Inferior parietal cortex (tissue), 1 donor: ENCODE results near the gene PHACTR3.

Source experiments
- DNase-seq: peaks from one replicate; pipeline ENCODE4 v3.0.0-alpha.2; 2016; ENCODE audit errors: extremely low spot score

PHACTR3 gene

GRCh38 chr20:59731376-59731775 lies 127.0 kb downstream of the PHACTR3 start:
- peak; percentile 27 for DNase-seq

DNA sequence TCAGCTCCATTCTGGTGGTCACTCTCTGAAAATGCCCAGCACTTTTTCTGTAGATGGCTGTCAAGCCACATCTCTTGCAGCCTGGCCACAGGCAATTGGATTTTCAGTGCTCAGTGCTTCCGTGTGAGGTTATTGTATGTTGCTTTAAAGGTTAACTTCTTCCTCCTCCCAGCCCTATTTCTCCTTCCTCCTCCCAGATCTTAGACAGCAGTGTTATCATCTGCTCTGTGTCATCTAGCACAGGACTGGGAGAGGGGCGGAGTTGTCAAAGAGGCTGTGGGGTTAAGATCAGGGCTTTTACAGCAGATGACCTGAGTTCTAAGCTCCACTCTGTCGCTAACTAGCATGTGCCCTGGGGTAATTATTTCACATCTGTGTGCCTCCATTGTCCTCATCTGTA lies 129.0 kb downstream of the PHACTR3 start:
- no peak for DNase-seq

GRCh38 chr20:59735486-59735885 lies 131.1 kb downstream of the PHACTR3 start:
- DNase-seq, result no peak

DNA sequence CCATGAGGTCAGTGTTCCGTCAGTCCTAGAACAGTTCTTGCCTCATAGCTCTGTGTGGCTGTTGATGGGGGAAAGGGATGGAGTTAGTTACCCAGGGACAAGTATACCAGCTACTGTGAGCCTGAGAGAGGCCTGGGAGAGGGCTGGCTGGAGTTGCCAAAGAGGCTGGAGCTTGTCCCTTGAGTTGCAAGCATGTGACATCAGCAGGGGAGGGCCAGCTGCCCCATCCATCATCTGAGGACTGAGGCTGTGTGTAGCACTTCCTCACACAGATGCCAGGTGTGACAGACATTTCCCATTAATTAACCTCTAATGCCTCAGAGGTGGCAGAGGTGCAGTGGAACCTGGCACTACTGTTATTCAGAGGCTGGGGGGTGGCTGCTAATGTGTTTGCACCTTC lies 131.6 kb downstream of the PHACTR3 start:
- DNase-seq, result no peak

- no peak for DNase-seq
Observed at GRCh38 chr20:59736366-59736765, 132.0 kb downstream of the PHACTR3 start.

- no peak for DNase-seq
Observed at GRCh38 chr20:59737073-59737666, 132.8 kb downstream of the PHACTR3 start.

GRCh38 chr20:59737816-59738215 lies 133.5 kb downstream of the PHACTR3 start:
- no peak for DNase-seq

DNA sequence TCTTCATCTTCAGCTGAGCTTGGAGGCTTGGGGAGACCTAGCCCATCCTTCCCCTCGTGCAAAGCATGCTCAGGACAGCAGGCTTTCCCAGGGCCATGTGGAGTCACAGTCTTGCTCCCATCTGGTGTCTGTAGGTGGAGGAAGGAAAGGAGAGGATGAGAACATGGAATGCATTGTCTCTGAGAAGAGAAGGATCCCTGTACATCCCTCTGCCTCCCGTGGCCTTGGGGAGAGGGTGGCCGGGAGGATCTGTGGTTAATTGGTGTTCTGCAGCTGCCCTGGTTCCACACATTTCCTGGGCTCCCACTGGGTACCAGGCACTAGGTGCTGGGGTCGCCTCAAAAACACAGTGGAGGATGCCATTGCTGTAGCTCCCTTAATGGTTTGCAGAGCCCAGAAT lies 134.5 kb downstream of the PHACTR3 start:
- no peak for DNase-seq

DNA sequence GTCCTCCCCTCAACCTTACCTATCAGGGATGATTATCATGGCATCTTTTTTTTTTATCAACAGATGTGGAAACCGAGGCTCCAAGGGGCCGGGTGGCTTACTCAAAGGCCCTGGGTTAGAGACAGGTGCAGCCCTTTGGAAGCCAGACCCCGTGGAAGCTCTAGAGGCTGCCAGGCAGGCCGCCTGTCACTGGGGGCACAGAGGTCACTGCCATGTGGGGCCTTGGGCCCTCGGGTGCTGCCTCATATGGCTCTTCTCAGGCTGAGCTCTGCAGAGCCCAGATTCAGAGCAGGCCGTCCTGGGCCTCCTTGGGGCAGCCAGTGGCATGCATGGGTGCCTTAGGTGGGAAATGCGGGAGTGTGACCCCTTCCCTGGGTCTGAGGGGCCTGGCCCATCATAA lies 136.3 kb downstream of the PHACTR3 start:
- no peak for DNase-seq

- no peak for DNase-seq
Observed at GRCh38 chr20:59741073-59741472, 136.7 kb downstream of the PHACTR3 start.

GRCh38 chr20:59742351-59743095 lies 138.2 kb downstream of the PHACTR3 start:
- DNase-seq, result no peak

DNA sequence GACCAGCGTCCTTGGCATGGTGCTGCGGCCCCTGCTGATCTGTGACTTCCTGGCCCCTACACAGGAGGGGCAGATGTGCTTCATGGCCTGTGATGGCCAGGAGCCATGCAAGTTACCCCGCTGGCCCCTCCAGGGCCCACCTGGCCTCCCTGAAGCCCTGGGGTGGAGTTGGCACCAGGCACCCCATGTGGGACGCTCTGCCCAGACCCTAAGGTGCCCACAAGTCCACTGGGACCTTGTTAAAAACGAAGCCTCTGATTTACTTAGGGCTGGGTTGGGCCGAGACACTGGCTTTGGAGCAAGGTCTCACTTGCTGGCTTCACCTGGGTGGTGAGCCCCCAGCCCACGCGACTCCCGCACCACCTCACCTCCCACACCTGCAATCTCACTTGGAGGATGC lies 139.0 kb downstream of the PHACTR3 start:
- no peak for DNase-seq

GRCh38 chr20:59743767-59744485 lies 139.6 kb downstream of the PHACTR3 start:
- DNase-seq, result no peak

GRCh38 chr20:59744756-59745155 lies 140.4 kb downstream of the PHACTR3 start:
- DNase-seq, result no peak

DNA sequence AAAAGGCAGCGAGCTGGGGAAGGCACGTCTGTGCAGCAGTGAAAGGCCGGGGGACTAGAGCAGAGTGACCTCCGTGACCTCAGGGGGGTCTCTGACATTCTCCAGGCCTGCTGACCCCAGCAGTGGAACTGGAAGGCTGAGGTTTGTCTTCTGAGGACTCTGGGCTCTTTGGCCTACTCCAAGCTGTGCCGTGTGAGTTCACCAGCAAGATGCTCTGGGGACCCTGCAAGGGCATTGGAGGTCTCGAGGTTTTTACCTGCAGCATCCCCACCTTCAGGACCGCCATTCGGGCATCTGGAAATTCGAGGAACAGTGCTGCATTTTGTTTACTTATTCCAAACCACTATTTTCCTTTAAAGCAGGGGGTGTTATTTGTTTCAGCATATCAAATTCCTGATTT lies 140.9 kb downstream of the PHACTR3 start:
- no peak for DNase-seq

DNA sequence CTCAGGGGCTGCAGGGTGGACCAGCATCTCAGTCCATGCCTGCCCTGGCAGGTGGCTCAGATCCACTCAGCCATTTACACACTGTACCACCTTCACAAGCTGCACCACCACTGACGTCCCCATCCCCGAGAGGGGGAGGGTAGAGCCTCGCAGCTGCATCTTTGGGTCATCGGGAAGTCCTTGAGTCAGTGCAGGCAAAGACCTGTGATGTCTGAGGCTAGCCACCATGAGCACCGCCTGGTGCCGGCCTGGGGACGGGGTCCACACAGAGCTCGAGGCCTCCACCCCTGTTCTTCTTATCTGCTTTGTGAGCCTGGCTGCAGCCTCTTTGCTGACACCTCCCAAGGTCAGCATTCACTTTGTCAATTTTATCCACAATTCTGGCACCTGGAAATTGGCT lies 141.4 kb downstream of the PHACTR3 start:
- no peak for DNase-seq

DNA sequence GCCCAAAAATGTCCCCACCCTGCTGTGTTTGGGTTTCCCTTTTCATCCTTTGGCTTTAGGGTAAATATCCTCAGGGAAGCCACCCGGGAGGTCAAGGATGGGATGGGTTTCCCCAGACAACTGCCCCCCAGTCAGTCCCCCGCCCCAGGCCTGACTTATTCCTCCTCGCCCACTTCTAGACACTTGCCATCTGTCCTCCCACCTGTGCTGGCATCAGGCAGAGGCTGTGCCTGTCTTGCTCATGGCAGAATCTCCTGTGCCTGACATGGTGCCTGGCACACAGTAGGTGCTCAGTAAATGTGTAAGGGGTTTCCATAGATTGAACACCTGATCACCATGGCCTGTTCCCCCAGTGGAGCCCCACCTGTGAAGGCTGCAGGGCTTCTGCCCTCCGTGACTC lies 141.8 kb downstream of the PHACTR3 start:
- no peak for DNase-seq

DNA sequence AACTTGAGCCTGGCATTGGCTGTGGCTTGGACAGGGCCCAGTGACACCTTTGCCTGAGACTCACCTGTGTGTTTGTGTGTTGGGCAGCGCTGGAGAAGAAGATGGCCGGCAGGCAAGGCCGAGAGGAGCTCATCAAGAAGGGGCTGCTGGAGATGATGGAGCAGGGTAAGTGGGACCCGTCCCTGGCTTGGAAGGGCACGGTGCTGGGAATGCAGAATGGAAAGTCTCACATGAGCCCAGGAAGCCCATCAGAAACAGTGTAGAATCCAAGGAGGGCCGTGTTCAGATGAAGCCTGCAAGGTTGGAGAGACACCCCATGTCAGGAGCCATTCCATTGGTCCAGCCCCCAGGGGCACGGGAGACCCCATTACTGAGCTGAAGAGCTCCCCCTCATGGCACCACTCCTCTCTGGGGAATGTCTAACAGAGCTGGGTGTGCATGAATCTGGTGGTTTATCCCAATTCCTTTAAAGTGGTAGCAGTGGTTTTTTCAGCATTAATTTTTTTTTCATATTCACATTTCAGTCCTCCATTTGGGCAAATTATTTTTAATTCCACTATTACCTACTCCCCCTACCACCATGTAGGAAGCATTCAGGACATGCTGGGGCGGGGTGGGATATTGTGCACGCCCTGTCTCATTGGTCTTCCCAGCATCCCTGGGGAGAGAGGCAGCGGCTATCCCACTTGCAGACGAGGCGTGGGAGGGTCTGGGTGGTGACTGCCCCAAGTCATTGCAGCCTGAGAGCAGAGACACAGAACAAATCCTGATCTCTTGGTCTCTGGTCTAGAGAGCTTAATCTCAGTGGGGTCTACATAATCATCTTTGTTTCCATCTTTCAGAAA lies 143.6 kb downstream of the PHACTR3 start:
- DNase-seq, result no peak

- DNase-seq, result no peak
Observed at GRCh38 chr20:59748619-59749191, 144.4 kb downstream of the PHACTR3 start.

- DNase-seq, result peak; percentile 27
Observed at GRCh38 chr20:59749301-59749700, 145.0 kb downstream of the PHACTR3 start.

- DNase-seq, result no peak
Observed at GRCh38 chr20:59750209-59750840, 146.0 kb downstream of the PHACTR3 start.
